Vagina (tissue), 2 donors: Measurements from ENCODE around the gene PDE11A. TPM values are rescaled to one million over a fixed set of nuclear protein-coding genes. Genes with fewer than 3 reads are reported as not detected.

Experiments used
- DNase-seq, 2 donors: peaks; one replicate each; pipeline ENCODE4 v3.0.0-alpha.2; 2017; ENCODE audit errors: extremely low spot score in 2 of 2
- H3K27ac ChIP-seq: fragments of 200-600 bp; sonication (generic); one replicate; pipeline ENCODE4 v1.5.1; 2019
- H3K27me3 ChIP-seq: fragments of 200-600 bp; sonication (generic); one replicate; pipeline ENCODE4 v1.5.1; 2019
- H3K36me3 ChIP-seq, 2 donors: fragments of 200-600 bp; sonication (generic); one replicate each; pipeline ENCODE4 v1.5.1; 2017 to 2019
- H3K4me1 ChIP-seq: fragments of 200-600 bp; sonication (generic); one replicate; pipeline ENCODE4 v1.5.1; 2019
- H3K4me3 ChIP-seq, 2 donors: fragments of 200-600 bp; sonication (generic); 1 replicate in 1 of 2; 2 replicates in 1 of 2; pipeline ENCODE4 v1.5.1; 2016 to 2019
- H3K9me3 ChIP-seq: fragments of 200-600 bp; sonication (generic); one replicate; pipeline ENCODE4 v1.5.1; 2019
- CTCF ChIP-seq, 3 experiments: fragments of 450-650 bp in 2 of 3; fragments of 200-600 bp in 1 of 3; sonication (generic) in 1 of 3; IDR thresholded peaks; one replicate each; pipeline ENCODE4 v1.5.1; 2017 to 2019; ENCODE audit warnings: antibody characterized with exemption in 3 of 3, mild to moderate bottlenecking in 2 of 3, moderate library complexity in 2 of 3
- POLR2A ChIP-seq, 2 donors: fragments of 450-650 bp; IDR thresholded peaks; one replicate each; pipeline ENCODE4 v1.6.1; 2017; ENCODE audit warnings: antibody characterized with exemption in 2 of 2, mild to moderate bottlenecking in 2 of 2, moderate library complexity in 2 of 2
- POLR2AphosphoS5 ChIP-seq, 2 donors: sonication (generic); formaldehyde crosslinking; IDR thresholded peaks; one replicate each; pipeline ENCODE4 v1.9.0; 2017; ENCODE audit warnings: antibody characterized with exemption in 2 of 2, mild to moderate bottlenecking in 2 of 2, low read depth in 1 of 2; ENCODE audit not compliant: insufficient read depth in 1 of 2
- intact Hi-C: fragments of 100-400 bp; cut with DNase I; formaldehyde crosslinking; loops from one replicate; pipeline ENCODE4 v1.15.1; 2023
- total RNA-seq: library from RNA; depleted of rRNA; stranded (reverse); fragments of >200 nt; gene quantifications from one replicate; pipeline ENCODE4 v1.2.3, GENCODE V29; 2016

Gene PDE11A
- total RNA-seq, 1 donor from 2014 or later = 0.25 TPM

- no peaks in the 10 kb centered on the region for H3K4me1 ChIP-seq
- intact Hi-C loops = no loop called here
- no peak overlapping the region for H3K27ac ChIP-seq
- no peak overlapping the region for H3K4me3 ChIP-seq
- H3K27me3 ChIP-seq = no peaks in the 10 kb centered on the region
- DNase-seq = no peak
- H3K36me3 ChIP-seq = no peaks in the 10 kb centered on the region
- no peak for TF ChIP-seq POLR2AphosphoS5 (IDR thresholded peaks at IDR 0.05; ENCODE audit: insufficient read depth in 1 of 2, low read depth in 1 of 2)
- no peak for TF ChIP-seq CTCF (IDR thresholded peaks at IDR 0.05)
- TF ChIP-seq POLR2A (IDR thresholded peaks at IDR 0.05) = no peak
- H3K9me3 ChIP-seq = no peaks in the 10 kb centered on the region
These were observed 65.9 kb downstream of the PDE11A start for GRCh38 chr2:178006710-178007109.

GRCh38 chr2:178005756-178006155 is 66.8 kb downstream of the PDE11A start:
- no peaks in the 10 kb centered on the region for H3K36me3 ChIP-seq
- TF ChIP-seq POLR2AphosphoS5 (IDR thresholded peaks at IDR 0.05; ENCODE audit: insufficient read depth in 1 of 2, low read depth in 1 of 2) (no peak), POLR2A (IDR thresholded peaks at IDR 0.05) (no peak), CTCF (IDR thresholded peaks at IDR 0.05) (no peak)
- intact Hi-C loops = no loop called here
- H3K27me3 ChIP-seq = no peaks in the 10 kb centered on the region
- no peak for DNase-seq
- no peaks in the 10 kb centered on the region for H3K9me3 ChIP-seq
- H3K4me1 ChIP-seq = no peaks in the 10 kb centered on the region
- H3K27ac ChIP-seq = no peak overlapping the region
- no peak overlapping the region for H3K4me3 ChIP-seq

- H3K27me3 ChIP-seq = no peaks in the 10 kb centered on the region
- DNase-seq = no peak
- no peak overlapping the region for H3K4me3 ChIP-seq
- TF ChIP-seq POLR2A (IDR thresholded peaks at IDR 0.05) (no peak), CTCF (IDR thresholded peaks at IDR 0.05) (no peak), POLR2AphosphoS5 (IDR thresholded peaks at IDR 0.05; ENCODE audit: insufficient read depth in 1 of 2, low read depth in 1 of 2) (no peak)
- intact Hi-C loops = no loop called here
- no peaks in the 10 kb centered on the region for H3K9me3 ChIP-seq
- H3K4me1 ChIP-seq = no peaks in the 10 kb centered on the region
- H3K27ac ChIP-seq = no peak overlapping the region
- H3K36me3 ChIP-seq = no peaks in the 10 kb centered on the region
These were observed 70.5 kb downstream of the PDE11A start for GRCh38 chr2:178002038-178002437.

- no peaks in the 10 kb centered on the region for H3K36me3 ChIP-seq
- no peak overlapping the region for H3K4me3 ChIP-seq
- intact Hi-C loops = no loop called here
- no peak for DNase-seq
- H3K4me1 ChIP-seq = no peaks in the 10 kb centered on the region
- no peaks in the 10 kb centered on the region for H3K9me3 ChIP-seq
- no peak overlapping the region for H3K27ac ChIP-seq
- TF ChIP-seq POLR2A (IDR thresholded peaks at IDR 0.05) = no peak
- TF ChIP-seq CTCF (IDR thresholded peaks at IDR 0.05) = no peak
- TF ChIP-seq POLR2AphosphoS5 (IDR thresholded peaks at IDR 0.05; ENCODE audit: insufficient read depth in 1 of 2, low read depth in 1 of 2) = no peak
- H3K27me3 ChIP-seq = no peaks in the 10 kb centered on the region
These were observed 73.6 kb downstream of the PDE11A start for GRCh38 chr2:177998996-177999395.

- DNase-seq = no peak
- intact Hi-C loops = no loop called here
- H3K36me3 ChIP-seq = no peaks in the 10 kb centered on the region
- no peaks in the 10 kb centered on the region for H3K9me3 ChIP-seq
- no peak overlapping the region for H3K4me3 ChIP-seq
- no peak overlapping the region for H3K27ac ChIP-seq
- H3K27me3 ChIP-seq = no peaks in the 10 kb centered on the region
- H3K4me1 ChIP-seq = no peaks in the 10 kb centered on the region
- TF ChIP-seq CTCF (IDR thresholded peaks at IDR 0.05) = no peak
- TF ChIP-seq POLR2A (IDR thresholded peaks at IDR 0.05) = no peak
- TF ChIP-seq POLR2AphosphoS5 (IDR thresholded peaks at IDR 0.05; ENCODE audit: insufficient read depth in 1 of 2, low read depth in 1 of 2) = no peak
These were observed 74.6 kb downstream of the PDE11A start for GRCh38 chr2:177998006-177998405.
